Neuronal stem cell (in vitro differentiated cells): Measurements from ENCODE around the gene SMG7.

Experiments
- DNase-seq: peaks from one replicate; pipeline ENCODE4 v3.0.0-alpha.2; 2013; ENCODE audit warnings: low spot score
- H2AFZ ChIP-seq: one replicate; pipeline ENCODE4 v1.6.1; 2013; ENCODE audit warnings: mild to moderate bottlenecking, low read length, inconsistent platforms
- H2AK5ac ChIP-seq: 2 replicates; pipeline ENCODE4 v1.6.1; 2013; ENCODE audit warnings: low read depth, mild to moderate bottlenecking, inconsistent platforms, low read length, moderate library complexity, mixed read lengths
- H2BK120ac ChIP-seq: 2 replicates; pipeline ENCODE4 v1.6.1; 2013; ENCODE audit warnings: low read depth, mild to moderate bottlenecking, inconsistent platforms, low read length, moderate library complexity, mixed read lengths
- H2BK12ac ChIP-seq: one replicate; pipeline ENCODE4 v1.6.1; 2013; ENCODE audit warnings: low read length, inconsistent platforms
- H2BK15ac ChIP-seq: 2 replicates; pipeline ENCODE4 v1.6.1; 2013; ENCODE audit warnings: mild to moderate bottlenecking, low read length, inconsistent platforms, mixed read lengths
- H2BK5ac ChIP-seq: one replicate; pipeline ENCODE4 v1.6.1; 2013; ENCODE audit warnings: inconsistent platforms, mild to moderate bottlenecking, low read length, moderate library complexity
- H3K14ac ChIP-seq: one replicate; pipeline ENCODE4 v1.6.1; 2013; ENCODE audit warnings: low read length, inconsistent platforms
- H3K18ac ChIP-seq: 2 replicates; pipeline ENCODE4 v1.6.1; 2013; ENCODE audit warnings: low read length, inconsistent platforms
- H3K23ac ChIP-seq: 2 replicates; pipeline ENCODE4 v1.6.1; 2013; ENCODE audit warnings: low read depth, mild to moderate bottlenecking, mixed read lengths, low read length, inconsistent platforms; ENCODE audit not compliant: poor library complexity
- H3K27ac ChIP-seq: replicated peaks from 3 replicates; pipeline ENCODE4 v1.5.1; 2013; ENCODE audit warnings: low read length, inconsistent platforms
- H3K27me3 ChIP-seq, 3 experiments: 2 replicates each; pipeline ENCODE4 v1.6.1; 2013; ENCODE audit warnings: low read length in 3 of 3, mild to moderate bottlenecking in 2 of 3, inconsistent platforms in 1 of 3, low read depth in 1 of 3, mixed read lengths in 1 of 3, moderate library complexity in 1 of 3; ENCODE audit not compliant: control insufficient read depth in 3 of 3, insufficient read depth in 3 of 3
- H3K36me3 ChIP-seq, 2 donors: replicated peaks in 1 of 2; 2 replicates each; pipeline ENCODE4 v1.6.1; 2013; ENCODE audit warnings: low read length in 2 of 2; ENCODE audit not compliant: control insufficient read depth in 2 of 2, insufficient read depth in 2 of 2
- H3K4ac ChIP-seq: 2 replicates; pipeline ENCODE4 v1.6.1; 2013; ENCODE audit warnings: inconsistent platforms, mild to moderate bottlenecking, low read length, moderate library complexity
- H3K4me1 ChIP-seq, 2 donors: 1 replicate in 1 of 2; 2 replicates in 1 of 2; pipeline ENCODE4 v1.6.1; 2013; ENCODE audit warnings: low read length in 2 of 2, low read depth in 1 of 2; ENCODE audit not compliant: control insufficient read depth in 2 of 2, insufficient read depth in 1 of 2
- H3K4me2 ChIP-seq: one replicate; pipeline ENCODE4 v1.6.1; 2013; ENCODE audit warnings: mild to moderate bottlenecking, low read length, inconsistent platforms; ENCODE audit not compliant: insufficient read depth, poor library complexity, severe bottlenecking
- H3K4me3 ChIP-seq, 2 donors: 2 replicates each; pipeline ENCODE4 v1.5.1; 2013; ENCODE audit warnings: low read length in 2 of 2, mild to moderate bottlenecking in 2 of 2, inconsistent platforms in 1 of 2, moderate library complexity in 1 of 2
- H3K79me1 ChIP-seq: one replicate; pipeline ENCODE4 v1.6.1; 2013; ENCODE audit warnings: low read depth, mild to moderate bottlenecking, inconsistent platforms, low read length, moderate library complexity
- H3K9ac ChIP-seq: one replicate; pipeline ENCODE4 v1.6.1; 2013; ENCODE audit warnings: mild to moderate bottlenecking, low read depth, low read length, inconsistent platforms; ENCODE audit not compliant: poor library complexity
- H3K9me3 ChIP-seq, 2 donors: replicated peaks in 1 of 2; 2 replicates each; pipeline versions ENCODE3 to v1.6.1; 2013; ENCODE audit warnings: low read length in 2 of 2, mild to moderate bottlenecking in 2 of 2, inconsistent platforms in 1 of 2, low read depth in 1 of 2, mixed read lengths in 1 of 2, moderate library complexity in 1 of 2; ENCODE audit not compliant: control insufficient read depth in 2 of 2, insufficient read depth in 1 of 2
- H4K8ac ChIP-seq: one replicate; pipeline ENCODE4 v1.6.1; 2013; ENCODE audit warnings: low read depth, mild to moderate bottlenecking, inconsistent platforms, low read length, moderate library complexity
- H4K91ac ChIP-seq: one replicate; pipeline ENCODE4 v1.6.1; 2013; ENCODE audit warnings: low read length, low read depth, mild to moderate bottlenecking, inconsistent platforms; ENCODE audit not compliant: poor library complexity
- WGBS, 2 donors: extraction: QIAGEN DNeasy Blood & Tissue Kit; methylation state at CpG; one replicate each; pipeline ENCODE4 v1.1.7; 2013; ENCODE audit warnings: missing lambda C conversion rate in 2 of 2, mixed read lengths in 1 of 2; ENCODE audit not compliant: insufficient read length in 2 of 2, insufficient replicate concordance in 1 of 2; ENCODE audit errors: extremely low coverage in 2 of 2; 5-methylcytosine and 5-hydroxymethylcytosine counted together

The SMG7 gene

DNA sequence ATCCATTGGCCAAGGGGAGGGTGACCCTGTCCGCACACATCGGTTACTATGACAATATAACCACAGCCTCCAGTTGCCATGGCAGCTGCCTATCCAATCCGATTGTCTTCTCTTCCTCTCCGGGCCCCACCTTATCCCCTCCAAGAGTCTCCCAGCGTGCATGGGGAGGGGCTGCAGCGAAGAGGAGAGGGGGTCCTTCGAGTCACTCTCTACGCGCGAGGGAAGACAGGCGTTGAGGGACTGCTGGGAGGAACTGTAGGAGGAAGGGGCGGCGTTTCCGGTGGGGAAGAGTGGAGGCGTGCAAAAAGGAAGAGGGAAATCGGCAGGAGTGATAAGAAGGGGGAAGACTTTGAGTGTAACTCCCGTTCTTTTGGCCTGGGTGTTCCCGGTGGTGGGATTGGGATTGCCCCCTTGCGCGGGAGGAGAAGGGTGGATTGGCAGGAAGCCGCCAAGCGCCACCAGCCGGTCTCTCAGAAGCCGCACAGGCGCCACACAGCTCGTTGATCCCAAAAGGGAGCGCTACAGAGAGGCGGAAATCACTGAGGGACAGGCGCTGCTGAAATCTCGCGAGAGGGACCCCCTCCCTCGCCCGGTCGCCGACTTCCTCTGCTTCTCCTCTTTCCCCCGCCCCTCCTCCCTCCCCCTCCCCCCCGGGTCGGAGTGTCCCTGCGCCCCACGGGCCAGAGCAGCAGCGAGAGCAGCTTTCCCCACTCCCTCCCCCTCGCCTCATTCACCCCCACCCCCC, 384 bp upstream of the SMG7 start:
- Histone ChIP-seq H2BK120ac (no peak overlapping the region), H2BK5ac (peak overlapping the region; percentile 98), H3K9me3 (no peaks in the 10 kb centered on the region), H4K91ac (no peak overlapping the region), H2BK15ac (peak overlapping the region; percentile 96), H2BK12ac (no peak overlapping the region), H3K4ac (no peak overlapping the region), H3K79me1 (peaks cover 10% of the 10 kb centered on the region), H3K23ac (peak overlapping the region; percentile 98), H3K18ac (peak overlapping the region; percentile 92), H3K4me1 (peaks cover 6 to 10% of the 10 kb centered on the region in 2 donors), H3K4me2 (peak overlapping the region; percentile 96), H3K9ac (peak overlapping the region; percentile 46), H2AFZ (peak overlapping the region; percentile 100), H4K8ac (no peak overlapping the region), H2AK5ac (no peak overlapping the region), H3K14ac (peak overlapping the region; percentile 98), H3K27ac (peak overlapping the region; percentile 99), H3K36me3 (peaks cover 0 to 20% of the 10 kb centered on the region in 2 donors), H3K27me3 (no peaks in the 10 kb centered on the region), H3K4me3 (peak overlapping the region; percentile 93 to 100)
- no CpG with 5 or more reads among the region's 42 CpGs for WGBS, 2 donors
- DNase-seq: peak; percentile 99

DNA sequence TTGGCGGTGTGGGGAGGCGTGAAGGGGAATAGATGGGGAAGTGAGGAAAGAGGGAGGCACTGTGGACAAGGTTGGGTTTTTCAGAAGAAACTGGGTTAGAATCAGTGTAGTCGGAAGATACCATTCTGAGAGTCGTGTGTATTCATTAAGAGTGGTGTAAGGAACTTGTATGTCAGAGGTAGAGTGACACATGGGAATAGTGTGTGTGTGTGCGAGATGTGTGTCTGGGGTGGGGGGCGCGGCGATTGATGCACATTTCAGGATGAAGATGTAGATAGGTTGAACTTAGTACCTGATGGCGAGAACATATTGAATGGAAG, 878 bp downstream of the SMG7 start:
- Histone ChIP-seq H2BK12ac (no peak overlapping the region), H4K8ac (no peak overlapping the region), H3K9me3 (no peaks in the 10 kb centered on the region), H2BK120ac (peak overlapping the region; percentile 97), H3K27me3 (no peaks in the 10 kb centered on the region), H2AFZ (peak overlapping the region; percentile 100), H2AK5ac (no peak overlapping the region), H3K18ac (no peak overlapping the region), H3K14ac (no peak overlapping the region), H3K79me1 (peaks cover 10% of the 10 kb centered on the region), H3K4me1 (peaks cover 6% of the 10 kb centered on the region in 2 donors), H3K4ac (no peak overlapping the region), H3K36me3 (peaks cover 0 to 24% of the 10 kb centered on the region in 2 donors), H4K91ac (peak overlapping the region; percentile 91), H3K9ac (peak overlapping the region; percentile 100), H2BK15ac (no peak overlapping the region), H2BK5ac (no peak overlapping the region), H3K23ac (no peak overlapping the region), H3K27ac (no peak overlapping the region), H3K4me3 (peak overlapping the region; percentile 93 to 100), H3K4me2 (peak overlapping the region; percentile 93)
- DNase-seq: no peak
- WGBS, 2 donors: no CpG with 5 or more reads among the region's 9 CpGs

- Histone ChIP-seq H4K91ac (no peak overlapping the region), H2BK15ac (no peak overlapping the region), H3K4ac (no peak overlapping the region), H3K23ac (no peak overlapping the region), H3K4me2 (no peak overlapping the region), H3K27me3 (no peaks in the 10 kb centered on the region), H4K8ac (no peak overlapping the region), H2AK5ac (no peak overlapping the region), H2BK5ac (no peak overlapping the region), H3K4me1 (peaks cover 6% of the 10 kb centered on the region in 2 donors), H2BK120ac (no peak overlapping the region), H2BK12ac (no peak overlapping the region), H2AFZ (no peak overlapping the region), H3K4me3 (no peak overlapping the region), H3K27ac (no peak overlapping the region), H3K14ac (no peak overlapping the region), H3K18ac (no peak overlapping the region), H3K36me3 (peaks cover 0 to 24% of the 10 kb centered on the region in 2 donors), H3K79me1 (peaks cover 10% of the 10 kb centered on the region), H3K9ac (no peak overlapping the region), H3K9me3 (no peaks in the 10 kb centered on the region)
- DNase-seq: no peak
- no CpG with 5 or more reads among the region's 3 CpGs for WGBS, 2 donors
These were observed 3.8 kb downstream of the SMG7 start for GRCh38 chr1:183476081-183476480.

DNA sequence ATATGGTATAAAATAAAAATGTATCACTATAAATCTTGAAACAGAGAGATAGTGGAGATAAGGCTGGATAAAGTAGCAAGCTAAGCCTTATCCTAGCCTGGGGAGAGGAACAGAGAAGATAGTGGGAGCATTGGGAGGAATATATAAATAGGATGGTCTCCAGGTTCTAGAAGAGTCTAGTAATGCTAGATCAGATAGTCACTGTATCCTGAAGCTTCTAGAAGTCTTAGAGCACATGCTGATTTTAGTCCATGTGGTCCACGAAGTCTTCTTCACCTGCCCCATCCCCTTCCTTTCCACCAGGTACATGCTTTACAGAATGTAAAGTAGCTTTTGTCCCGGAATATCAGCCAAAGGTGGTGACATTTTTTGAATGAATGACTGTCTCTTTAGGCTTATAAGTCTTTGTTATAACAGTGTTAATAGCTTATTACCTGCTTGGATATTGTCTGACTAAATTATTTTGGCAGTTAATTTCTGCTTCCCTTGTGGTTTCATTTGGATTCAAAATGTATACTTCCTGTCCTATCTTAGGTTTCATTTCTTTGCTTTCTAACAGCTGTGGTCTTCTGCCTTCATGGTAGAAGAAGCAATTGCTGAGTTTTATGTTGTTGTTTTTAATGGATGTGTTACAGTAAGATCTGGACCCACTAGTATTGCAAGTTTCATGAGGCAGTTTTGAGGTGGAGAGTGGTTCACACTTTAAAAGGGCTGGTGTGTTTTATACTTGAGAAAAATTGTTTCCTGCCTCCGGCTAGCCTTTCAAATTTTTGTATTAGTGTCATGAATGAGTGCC, 5.9 kb downstream of the SMG7 start:
- H3K4me2 ChIP-seq: no peak overlapping the region
- no peak overlapping the region for H3K18ac ChIP-seq
- H3K79me1 ChIP-seq: peaks cover 2% of the 10 kb centered on the region
- no peak overlapping the region for H3K14ac ChIP-seq
- H3K4ac ChIP-seq: no peak overlapping the region
- no peak overlapping the region for H2AK5ac ChIP-seq
- no peak for DNase-seq
- no peak overlapping the region for H2BK120ac ChIP-seq
- H4K91ac ChIP-seq: no peak overlapping the region
- no peak overlapping the region for H3K23ac ChIP-seq
- no peak overlapping the region for H3K27ac ChIP-seq
- H2BK15ac ChIP-seq: no peak overlapping the region
- H2AFZ ChIP-seq: no peak overlapping the region
- no peaks in the 10 kb centered on the region for H3K27me3 ChIP-seq
- H3K9me3 ChIP-seq: no peaks in the 10 kb centered on the region
- H2BK5ac ChIP-seq: no peak overlapping the region
- H3K9ac ChIP-seq: no peak overlapping the region
- H2BK12ac ChIP-seq: no peak overlapping the region
- WGBS, 2 donors: no CpG with 5 or more reads among the region's 3 CpGs
- H3K4me1 ChIP-seq: peaks cover 4% of the 10 kb centered on the region in 2 donors
- no peak overlapping the region for H3K4me3 ChIP-seq
- peaks cover 0 to 24% of the 10 kb centered on the region in 2 donors for H3K36me3 ChIP-seq
- H4K8ac ChIP-seq: no peak overlapping the region
